Fibroblast of skin of left biceps (primary cell): Measurements from ENCODE around the gene FADS2.

ENCODE experiments used
- DNase-seq, 2 experiments: peaks; one replicate each; pipeline ENCODE4 v3.0.0-alpha.2; 2013; ENCODE audit warnings: low read depth in 2 of 2

FADS2 gene

DNA sequence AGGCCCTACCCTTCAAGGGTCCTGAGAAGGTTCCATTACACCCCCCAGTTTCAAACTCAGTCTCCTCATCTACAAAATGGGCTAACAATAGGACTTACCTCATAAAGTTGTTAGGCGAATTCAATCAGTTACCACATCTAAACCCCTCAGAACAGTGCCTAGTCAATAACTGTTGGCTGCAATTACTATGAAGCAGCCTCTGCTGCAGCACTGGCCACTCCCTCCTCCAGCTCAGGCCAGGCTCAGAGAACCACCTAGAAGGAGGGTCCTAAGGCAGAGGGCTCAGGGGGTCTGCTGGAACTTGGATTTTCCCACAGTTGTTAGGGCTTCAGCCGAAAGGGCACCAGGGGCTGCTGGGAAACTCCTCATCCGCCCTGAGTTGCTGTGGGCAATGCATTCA is 58.5 kb downstream of the FADS2 start:
- DNase-seq: no peak

DNA sequence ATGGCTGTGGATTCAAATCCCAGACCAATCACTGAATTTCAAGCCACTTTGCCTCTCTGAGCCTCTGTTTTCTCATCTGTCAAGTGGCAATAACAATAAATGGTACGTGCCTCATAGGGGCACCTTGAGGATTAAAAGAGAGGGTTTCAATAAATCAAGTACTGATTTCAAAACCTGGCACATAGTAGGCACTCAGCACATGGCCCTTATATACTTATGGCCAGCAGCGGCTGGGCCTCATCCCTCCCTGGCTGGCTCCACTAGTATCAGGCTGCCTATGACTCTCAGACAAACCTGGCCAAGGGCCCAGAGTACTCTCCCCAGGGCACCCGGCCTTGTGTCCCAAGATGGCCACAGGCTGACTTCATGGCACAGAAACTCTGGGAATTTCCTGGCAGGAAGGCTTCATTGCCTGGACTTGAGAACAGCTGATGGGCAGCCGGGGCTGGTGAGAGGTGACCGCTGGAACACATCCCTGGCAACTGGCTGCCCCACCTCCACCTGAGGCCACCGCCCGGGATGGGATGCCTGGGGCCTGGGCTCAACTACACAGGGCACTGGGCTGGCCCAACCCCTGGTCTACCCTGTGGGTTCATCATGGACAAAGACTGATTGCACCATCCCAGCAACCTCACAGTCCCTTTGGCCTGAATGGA is 59.9 kb downstream of the FADS2 start:
- DNase-seq: peak in 1 of 2 experiments; percentile 7

DNA sequence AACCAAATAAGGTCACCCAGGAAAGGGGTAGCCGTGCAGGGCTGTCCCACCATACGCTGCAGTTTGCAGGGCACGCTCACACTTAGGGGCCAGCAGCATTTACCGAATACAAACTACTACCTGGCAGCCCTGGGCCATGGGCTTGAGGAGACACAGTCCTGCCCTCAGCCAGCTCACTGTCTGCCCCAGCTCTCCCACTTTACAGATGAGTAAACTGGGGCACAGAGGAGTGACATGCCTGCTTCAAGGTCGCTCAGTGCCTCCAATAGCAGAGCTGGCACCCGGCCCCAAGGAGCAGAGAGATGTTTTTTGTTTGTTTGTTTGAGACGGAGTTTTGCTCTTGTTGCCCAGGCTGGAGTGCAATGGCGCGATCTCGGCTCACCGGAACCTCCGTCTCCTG is 60.5 kb downstream of the FADS2 start:
- DNase-seq: no peak

DNA sequence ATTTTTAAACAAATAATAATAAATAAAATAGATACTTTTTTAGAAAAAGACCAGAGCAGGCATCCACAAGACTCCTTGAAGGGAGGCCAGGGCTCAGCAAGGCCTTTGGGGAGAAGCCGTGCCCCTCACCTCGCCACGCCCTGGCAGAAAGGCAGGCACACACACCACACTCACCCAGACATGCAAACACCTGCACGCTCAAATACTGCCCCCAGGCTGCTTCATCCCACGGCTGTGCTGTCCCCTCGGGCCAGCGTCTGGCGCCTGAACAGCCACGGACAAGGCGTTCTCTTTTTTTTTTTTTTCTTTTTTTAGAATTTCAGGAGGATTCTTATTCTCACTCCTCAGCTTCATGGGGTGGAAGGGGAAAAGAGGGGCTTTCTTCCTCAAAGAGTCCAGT is 61.7 kb downstream of the FADS2 start:
- no peak for DNase-seq

DNA sequence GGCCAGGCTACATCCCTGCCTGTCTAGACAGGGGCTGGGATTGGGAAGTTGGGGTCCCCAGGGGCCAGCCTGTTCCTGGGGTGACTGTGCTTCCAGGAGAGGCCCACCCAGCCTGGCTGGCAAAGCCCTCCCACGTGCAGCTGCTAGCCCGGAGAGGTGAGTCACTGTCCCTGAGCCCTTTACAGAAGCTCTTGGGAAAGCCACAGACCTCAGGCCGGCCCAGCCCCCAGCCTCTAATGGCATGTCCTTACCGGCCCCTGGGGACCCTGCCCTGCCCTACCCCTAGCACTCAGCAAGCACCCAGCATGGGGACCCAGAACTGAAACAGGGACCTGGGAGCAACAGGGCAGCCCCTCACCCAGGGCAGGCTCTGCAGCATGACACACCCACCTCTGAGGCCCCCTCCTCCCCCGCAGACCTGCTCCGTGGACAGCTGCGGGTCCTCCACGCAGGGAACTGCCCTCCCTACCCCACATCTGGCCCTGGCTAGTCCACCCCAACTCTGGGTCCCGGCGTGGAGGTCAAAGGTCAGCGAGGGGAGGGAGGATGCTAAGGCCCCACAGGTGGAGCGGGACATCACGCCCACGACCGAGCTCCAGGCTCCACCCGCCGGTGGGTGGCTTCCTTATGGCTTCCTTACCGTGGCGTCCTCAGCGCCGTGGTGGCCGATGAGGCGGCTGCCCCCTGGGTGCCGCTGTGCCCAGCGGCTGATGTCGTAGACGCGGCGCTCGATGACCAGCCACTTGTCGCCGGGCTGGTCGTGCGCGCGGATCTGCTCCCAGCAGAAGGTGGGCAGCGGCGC is 62.6 kb downstream of the FADS2 start:
- DNase-seq: peak in 1 of 2 experiments; percentile 15

DNA sequence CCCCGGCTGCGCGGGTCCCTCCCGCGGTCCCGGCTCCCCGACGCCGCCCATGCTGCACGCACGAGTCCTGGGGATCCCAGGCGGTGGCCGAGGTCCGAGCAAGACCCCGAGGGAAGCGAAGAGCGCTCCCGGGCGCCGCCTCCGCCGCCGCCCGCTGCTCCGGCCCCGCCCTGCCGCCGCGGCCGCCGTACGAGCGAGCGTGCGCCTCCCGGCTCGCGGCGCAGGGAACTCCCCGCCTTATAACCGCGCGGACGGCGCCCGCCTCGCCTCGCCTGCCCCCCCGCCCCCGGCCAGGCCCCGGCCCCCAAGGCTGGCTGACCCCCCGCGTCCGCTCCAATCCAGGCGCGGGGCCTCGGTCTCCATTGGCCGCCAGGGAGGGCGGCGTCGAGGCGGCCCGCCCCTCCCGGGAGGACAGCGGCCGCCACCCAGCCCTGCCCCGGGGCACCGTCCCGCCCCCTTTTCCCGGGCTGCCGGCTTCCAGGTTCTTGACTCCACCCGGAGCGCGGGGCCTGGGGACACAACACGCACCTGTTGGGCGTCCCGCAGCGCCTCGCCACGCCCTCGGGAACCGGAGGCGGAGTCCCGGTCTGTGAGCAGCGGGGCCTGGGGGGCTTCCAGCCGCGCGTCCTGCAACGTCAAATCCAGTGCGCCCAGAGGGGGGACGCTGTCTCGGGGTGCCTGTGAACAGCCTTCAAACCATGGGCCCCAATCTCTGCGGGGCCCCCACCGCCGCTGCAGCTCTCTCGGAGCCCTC is 63.4 kb downstream of the FADS2 start, which contains the start of gene FADS3:
TSS of gene FADS3 (minus strand) at position 215 of the 754 bp plus-strand sequence. CDS start at position 51, 164 bp downstream.
- DNase-seq: peak in 1 of 2 experiments; percentile 22

DNA sequence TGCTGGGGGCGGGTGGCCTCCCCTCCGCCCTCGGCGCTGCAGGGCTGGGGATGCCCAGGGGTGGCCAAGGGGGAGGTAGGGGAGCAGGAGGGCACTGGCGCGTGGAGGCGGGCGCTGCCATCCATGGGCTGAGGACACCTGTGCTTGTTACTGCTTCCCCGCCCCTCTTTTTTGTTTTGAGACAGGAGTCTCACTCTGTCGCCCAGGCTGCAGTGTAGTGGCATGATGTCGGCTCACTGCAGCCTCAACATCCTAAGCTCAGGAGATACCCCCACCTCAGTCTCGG is 63.9 kb downstream of the FADS2 start:
- DNase-seq: no peak

DNA sequence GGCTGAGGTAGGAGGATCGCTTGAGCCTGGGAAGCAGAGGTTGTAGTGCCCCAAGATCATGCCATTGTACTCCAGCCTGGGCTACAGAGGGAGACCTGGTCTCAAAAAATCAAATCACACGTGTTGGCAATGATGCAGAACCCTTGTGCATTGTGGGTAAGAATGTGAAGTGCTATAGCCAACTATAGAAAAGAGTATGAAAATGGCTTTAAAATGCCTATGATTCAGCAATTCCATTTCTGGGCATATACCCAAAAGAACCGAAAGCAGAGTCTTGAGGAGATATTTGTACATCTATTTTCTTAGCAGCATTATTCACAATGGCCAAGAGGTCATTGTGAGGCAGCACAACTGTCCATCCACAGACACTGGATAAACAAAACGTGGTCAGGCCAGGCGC is 65.9 kb downstream of the FADS2 start:
- peak; percentile 78 to 79 for DNase-seq

DNA sequence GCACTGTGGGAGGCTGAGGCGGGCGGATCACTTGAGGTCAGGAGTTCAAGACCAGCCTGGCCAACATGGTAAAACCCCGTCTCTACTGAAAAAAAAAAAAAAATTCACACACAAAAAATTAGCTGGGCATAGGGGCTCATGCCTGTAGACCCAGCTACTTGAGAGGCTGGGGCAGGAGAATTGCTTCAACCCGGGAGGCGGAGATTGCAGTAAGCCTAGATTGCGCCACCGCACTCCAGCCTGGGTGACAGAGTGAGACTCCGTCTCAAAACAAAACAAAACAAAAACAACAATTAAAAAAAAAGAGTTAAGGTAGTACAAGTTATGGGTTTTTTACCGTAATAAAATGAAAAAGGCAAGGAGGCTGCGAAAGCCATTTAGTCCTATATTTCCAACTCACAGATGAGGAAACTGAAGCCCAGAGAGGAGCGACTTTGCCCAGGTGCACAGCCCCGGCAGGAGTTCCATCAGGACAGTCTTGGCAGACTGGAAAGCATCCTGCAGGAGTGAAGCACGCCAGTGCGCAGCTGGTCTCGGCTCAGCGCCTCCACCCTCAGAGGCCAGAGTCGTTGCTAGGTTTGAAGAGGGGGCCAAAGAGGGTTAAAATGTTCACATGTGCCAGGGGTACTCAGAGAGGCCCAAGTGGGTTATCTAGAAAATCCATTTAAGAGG is 67.1 kb downstream of the FADS2 start:
- no peak for DNase-seq

DNA sequence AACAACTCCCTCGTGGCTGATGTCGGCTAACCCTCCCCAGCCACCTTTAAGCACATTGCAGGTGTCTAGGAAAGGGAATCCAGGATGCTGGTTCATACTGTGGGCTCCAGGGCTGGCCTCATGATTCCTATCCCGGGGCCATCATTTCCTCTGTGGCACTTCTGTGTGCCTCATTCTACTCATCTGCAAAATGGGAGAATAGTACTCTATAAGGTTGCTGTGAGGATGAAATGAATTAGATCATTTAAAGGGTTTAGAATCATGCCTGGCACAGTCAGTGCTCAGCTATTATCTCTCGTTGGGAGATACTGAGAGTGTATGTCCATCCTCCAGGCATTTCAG is 67.6 kb downstream of the FADS2 start:
- DNase-seq: no peak

DNA sequence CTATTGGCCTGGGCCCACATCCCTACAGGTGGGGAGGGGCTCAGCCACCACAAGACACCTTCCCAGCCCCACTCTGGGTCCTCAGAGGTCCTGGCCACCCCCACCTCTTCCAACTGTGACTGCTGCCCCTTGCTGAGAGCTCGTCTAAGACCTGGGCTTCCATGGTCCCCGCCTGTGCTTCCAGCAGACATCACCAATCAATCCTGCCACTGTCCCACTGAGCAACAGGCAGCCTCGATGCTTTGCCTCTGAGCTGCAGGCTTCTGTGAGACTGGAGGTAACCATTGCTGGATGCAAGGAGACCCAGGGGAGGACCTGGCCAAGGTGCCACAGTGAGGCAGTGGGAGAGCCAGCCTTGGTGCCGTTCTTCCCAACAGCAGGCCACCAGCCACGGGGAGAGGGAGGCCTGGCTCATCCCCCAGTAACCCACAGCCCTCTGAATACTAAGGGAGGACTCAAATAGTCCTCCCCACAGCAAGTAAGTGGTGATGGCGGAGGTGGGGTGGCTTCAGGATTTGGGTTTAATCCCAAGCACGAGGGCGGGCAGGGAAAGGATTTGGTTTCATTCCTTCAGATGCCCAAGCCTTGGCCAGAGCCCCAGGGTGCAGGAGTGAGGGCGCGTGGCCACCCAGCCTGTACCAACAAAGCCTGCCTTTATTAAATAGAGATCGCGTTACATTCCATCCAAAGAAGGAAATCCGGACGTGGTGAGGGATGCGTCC is 68.7 kb downstream of the FADS2 start:
- no peak for DNase-seq

DNA sequence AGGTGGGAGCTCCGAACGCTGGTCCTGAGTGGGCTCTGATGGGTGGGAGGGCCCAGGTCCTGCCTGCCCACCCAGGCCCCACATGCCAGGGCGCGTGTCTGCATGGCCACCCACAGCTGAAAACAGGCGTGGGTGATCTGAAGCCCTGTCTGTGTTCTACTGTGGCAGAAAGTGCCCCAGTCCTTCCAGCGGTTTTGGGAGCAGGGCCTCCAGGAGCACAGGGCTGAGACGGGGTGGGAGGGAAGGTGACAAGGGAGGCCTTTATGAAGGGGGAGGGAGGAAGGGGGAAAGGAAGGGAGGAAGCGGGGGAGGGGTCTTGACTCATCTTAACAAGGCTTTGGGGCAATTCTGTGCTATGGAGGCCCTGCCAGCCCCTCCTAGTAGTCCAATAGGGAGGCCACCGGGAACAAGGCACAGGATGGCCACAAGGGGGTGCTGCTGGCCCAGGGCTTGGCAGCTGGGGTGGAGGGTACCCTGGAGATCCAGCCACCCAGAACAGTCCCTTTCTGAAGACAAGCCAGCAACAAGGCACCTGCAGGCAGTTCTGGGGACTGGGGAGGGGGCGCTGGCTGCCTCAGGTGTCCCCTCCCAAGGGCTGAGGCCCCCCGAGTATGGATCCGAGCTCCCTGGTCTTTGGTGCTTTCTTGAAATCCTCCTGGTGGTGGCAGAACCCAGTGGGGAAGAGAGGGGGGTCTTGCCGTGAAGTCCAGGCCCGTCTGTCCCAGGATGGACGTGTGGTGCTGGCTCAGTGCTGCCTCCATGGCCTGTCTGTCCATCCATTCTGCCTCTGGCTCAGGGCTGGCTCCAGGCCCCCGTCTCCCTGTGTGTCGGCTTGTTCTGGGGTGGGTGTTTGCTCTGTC is 69.5 kb downstream of the FADS2 start:
- DNase-seq: peak in 1 of 2 experiments; percentile 14

DNA sequence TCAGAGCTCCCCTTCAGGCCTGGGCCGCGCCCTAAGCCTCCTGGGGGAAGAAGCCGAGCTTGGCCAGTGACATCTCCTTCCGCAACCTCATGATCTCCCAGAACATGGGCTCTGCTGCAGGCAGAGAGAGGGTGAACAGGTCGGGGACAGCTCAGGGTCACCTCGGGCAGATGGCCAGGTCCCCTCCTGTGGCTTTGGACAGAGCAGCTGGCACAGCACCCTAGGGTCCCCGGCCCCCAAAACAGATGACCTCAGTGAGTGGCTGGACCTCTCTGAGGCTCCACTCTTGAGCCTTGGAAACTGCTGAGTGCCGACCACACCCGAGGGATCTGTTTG is 70.1 kb downstream of the FADS2 start:
- DNase-seq: no peak

DNA sequence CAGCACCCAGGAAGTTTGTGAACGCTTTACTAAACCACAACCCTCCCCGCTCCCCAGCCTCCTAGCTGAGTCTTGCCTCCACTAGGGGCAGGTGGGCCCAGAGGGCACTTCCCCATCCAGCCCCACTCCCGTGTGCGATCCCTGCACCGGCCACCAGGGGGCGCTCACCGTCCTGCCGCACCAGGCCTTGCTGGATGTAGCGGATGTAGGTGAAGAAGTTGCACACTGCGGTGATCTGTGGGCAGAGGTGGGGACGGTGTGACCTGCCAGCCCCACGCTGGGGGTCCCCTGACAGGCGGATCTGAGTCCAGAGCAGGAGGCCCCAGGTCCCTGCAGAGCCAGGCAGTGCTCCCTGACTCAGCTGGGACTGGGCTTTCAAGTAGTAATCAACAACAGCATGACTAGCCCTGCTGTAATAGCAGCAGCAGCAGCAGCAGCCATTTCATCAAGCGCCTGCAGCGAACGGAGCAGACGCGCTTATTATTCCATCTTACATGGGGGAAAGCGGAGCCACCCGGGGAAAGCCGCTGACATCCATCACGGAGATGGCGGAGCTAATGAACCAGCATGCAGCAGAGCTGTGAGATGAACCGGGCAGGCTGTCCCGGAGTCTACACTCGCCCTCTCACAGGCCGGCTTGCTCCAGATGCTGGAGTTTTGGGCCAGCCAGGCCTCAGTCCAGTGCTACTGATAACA is 71.2 kb downstream of the FADS2 start:
- DNase-seq: no peak

DNA sequence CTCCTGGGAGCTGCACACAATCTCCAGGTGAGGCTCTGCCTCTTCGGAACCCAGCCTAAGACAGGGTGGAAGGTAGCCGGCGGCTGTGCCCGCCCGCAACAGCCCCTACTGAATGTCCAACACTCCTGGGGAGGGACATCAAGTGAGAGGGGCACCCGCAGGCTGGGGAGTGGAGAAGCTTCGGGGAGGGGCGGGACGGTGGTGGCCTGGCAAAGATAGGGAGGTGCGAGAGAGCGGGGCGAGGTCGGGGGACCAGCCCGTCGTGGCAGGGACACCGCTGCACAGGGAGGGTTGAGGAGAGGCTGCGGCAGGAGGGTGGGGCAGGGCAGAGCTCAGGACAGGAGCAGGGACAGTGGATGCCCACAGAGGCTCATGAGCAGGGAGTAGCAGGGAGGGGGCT is 72.2 kb downstream of the FADS2 start:
- DNase-seq: no peak

DNA sequence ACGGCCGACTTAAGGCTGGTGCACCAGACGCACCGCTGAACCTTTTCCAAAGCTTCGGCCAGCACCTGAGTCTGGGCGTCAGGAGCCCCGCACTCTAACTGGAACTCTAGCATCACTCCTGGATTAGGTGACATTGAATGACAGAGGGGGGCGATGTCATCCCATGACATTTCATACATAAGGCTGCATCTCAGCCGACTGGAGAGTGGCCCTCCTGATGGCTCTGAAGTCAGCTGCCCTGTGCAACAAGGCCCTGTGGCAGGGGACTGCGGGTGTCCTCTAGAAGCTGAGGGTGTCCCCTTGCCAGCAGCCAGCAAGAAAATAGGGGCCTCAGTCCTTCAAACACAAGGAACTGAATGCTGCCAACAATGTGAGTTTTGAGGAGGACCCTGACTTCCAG is 73.3 kb downstream of the FADS2 start:
- no peak for DNase-seq

DNA sequence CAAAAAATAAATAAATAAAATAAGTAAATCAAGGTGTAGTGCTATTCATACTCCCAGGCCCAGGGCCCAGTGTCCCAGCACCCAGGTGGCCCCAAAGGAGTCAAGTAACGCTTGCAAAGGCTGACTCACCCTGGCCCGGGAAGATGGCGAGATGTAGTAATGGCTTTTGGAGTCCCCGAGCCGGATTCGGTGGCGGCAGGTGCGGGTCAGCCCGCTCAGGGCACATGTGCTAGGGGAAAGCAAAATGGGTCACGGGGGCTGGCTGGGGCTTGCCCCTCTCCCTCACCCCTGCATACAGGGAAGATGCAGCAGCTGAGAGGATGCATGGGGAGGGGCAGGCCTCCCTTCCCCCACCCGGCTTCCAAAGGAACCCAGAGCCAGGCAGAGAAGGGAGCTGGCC is 74.2 kb downstream of the FADS2 start:
- no peak for DNase-seq

DNA sequence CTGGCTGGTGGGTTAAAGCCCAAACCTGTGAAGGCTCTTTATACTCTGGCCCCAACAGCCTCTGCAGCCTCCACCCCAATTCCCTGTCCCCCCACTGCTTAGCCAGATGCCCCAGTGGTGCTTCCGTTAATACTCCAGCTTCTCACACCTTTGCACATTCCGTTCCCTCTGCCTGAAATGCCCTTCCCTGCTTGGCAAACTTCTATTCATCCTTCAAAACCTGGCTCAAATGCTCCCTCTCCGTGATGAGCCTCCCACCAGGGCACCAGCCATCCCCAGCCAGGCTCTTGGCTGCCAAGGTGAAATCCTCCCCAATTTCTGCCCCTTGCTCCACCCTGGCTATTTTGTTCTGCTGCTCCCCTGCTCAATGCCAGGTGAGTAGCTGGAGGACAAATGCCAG is 75.7 kb downstream of the FADS2 start:
- DNase-seq: no peak

DNA sequence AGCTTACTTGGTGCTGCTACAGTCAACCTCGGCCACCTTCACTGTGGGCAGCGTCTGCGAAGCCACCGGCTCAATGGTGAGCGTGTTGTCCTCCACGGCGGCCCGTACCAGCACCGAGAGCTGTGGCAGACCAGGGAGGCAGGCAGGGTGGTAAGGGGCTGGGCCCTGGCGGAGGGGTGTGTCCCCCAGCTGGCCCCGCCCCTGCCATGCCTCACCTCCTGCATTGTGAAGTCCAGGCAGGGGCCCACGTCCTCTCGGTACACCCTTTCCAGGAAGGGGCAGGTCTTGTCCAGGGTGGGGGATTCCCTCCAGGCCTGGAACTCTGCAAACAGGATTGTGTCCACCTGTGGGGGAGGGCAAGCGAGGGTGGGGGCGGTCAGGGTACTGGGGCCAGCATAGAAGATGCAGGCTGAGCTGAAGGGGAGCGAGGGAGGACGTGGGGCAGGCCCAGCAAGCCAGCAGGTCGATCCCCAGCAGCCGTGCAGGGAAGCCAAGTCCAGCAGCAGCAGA is 76.5 kb downstream of the FADS2 start:
- no peak for DNase-seq

DNA sequence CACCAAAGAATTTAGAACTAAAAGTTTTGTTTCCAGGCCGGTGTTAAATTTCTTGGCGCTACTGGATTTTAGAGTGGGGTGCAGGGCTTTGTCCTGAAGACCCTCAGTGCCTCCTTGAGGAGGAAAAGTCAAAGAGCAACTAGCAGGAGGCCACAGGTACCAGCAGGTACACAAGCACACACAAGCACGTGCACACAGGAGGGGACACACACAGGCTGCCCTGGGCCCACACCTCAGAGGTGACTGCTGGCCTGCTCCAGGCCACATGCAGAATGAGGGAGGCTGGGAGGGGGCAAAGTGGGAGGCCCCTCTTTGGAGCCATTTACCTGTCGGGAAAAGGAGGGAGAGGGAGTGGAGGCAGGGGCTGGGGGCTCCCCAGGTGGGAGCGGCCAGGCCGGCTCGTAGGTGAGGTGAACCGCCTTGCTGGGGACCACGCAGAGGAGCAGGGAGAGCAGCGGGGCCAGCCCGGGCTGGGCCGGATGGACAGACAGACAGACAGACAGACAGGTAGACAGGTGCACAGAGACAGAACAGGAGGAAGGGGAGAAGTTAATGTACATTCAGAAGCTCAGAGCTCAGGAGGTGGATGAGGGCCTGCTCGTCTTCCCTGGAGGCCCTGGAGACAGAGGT is 77.1 kb downstream of the FADS2 start:
- no peak for DNase-seq
